Fibroblast of the aortic adventitia (primary cell): Measurements from ENCODE around the gene MYOF. TPM values are rescaled to one million over a fixed set of nuclear protein-coding genes. Genes with fewer than 3 reads are reported as not detected.

ENCODE experiments used
- DNase-seq: peaks from one replicate; pipeline ENCODE4 v3.0.0-alpha.2; 2010; ENCODE audit warnings: low read depth
- H3K4me3 ChIP-seq: 2 replicates; pipeline ENCODE4 v1.5.1; 2011; ENCODE audit warnings: low read depth, mild to moderate bottlenecking, control low read depth, low read length, moderate library complexity
- total RNA-seq: library from RNA; depleted of rRNA; stranded (reverse); fragments of >200 nt; gene quantifications from 2 replicates; pipeline ENCODE4 v1.2.3, GENCODE V29; 2012; ENCODE audit warnings: low replicate concordance
- TF ChIP-seq, protein P1 (sequence below): IDR thresholded peaks from 2 replicates; pipeline ENCODE4 v1.5.1; 2011; ENCODE audit warnings: mild to moderate bottlenecking, low read length, control low read depth, inconsistent platforms; ENCODE audit not compliant: insufficient read depth

The MYOF gene
- total RNA-seq, 1 donor, result 381 TPM

DNA sequence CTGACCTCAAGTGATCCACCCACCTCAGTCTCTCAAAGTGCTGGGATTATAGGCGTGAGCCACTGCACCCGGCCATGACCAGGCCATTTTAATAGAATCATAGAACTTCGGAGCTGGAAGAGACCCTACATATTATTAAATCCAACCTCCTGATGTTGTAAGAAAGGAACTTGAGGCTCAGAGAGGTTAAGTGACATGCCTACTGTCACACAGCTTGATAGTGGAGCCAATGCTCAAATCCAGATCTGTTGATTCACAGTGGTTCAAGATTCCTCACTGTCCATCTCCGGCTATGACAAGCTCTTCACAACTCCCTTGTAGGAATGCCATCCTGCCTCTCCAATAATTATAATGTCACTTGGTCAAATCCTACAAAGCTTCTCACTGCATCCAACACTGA, 65.3 kb downstream of the MYOF start:
- H3K4me3 ChIP-seq, result no peak overlapping the region
- DNase-seq, result no peak
- TF ChIP-seq, protein P1, sequence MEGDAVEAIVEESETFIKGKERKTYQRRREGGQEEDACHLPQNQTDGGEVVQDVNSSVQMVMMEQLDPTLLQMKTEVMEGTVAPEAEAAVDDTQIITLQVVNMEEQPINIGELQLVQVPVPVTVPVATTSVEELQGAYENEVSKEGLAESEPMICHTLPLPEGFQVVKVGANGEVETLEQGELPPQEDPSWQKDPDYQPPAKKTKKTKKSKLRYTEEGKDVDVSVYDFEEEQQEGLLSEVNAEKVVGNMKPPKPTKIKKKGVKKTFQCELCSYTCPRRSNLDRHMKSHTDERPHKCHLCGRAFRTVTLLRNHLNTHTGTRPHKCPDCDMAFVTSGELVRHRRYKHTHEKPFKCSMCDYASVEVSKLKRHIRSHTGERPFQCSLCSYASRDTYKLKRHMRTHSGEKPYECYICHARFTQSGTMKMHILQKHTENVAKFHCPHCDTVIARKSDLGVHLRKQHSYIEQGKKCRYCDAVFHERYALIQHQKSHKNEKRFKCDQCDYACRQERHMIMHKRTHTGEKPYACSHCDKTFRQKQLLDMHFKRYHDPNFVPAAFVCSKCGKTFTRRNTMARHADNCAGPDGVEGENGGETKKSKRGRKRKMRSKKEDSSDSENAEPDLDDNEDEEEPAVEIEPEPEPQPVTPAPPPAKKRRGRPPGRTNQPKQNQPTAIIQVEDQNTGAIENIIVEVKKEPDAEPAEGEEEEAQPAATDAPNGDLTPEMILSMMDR, result no peak

DNA sequence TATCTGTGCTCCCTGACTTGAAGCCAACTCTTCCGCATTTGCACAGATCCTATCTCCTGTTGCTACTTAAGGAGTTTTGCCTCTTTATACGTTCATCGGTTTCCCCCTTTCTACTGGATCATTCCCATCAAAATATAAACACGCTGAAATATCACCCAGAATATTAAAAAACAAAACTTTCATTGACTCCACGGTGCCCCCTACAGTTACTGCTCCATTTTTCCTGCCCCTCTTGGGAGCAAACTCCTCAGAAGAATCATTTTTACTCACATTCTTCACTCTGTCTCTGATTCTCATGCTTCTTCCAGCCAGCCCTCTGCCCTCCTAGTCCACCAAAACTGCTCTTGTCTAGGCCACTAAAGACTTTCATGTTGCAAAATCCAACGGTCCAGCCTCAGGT, 66.4 kb downstream of the MYOF start:
- H3K4me3 ChIP-seq, result no peak overlapping the region
- DNase-seq, result no peak
- TF ChIP-seq, protein P1, result peak; percentile 29

DNA sequence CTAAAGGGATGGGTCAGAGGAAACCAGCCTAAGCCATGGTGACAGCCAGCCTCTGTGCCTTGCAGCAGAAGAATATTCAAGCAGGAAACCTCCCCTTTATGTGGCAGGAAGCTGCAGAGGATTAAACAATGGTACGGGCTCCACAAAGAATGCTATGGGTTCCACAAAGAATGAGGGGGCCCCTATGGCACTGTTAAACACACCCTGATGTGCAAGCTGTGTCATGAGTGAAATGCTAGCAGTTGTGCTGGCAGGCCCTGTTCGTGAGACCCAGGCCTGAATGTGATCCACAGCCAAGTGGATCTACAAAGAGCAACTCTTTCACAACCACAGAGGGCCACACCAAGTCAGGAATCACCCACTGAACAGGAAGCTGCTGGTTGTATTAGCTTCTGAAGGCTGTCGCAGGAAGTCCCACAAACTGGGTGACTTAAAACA, 68.9 kb downstream of the MYOF start:
- DNase-seq, result no peak
- TF ChIP-seq, protein P1, result no peak
- H3K4me3 ChIP-seq, result no peak overlapping the region

DNA sequence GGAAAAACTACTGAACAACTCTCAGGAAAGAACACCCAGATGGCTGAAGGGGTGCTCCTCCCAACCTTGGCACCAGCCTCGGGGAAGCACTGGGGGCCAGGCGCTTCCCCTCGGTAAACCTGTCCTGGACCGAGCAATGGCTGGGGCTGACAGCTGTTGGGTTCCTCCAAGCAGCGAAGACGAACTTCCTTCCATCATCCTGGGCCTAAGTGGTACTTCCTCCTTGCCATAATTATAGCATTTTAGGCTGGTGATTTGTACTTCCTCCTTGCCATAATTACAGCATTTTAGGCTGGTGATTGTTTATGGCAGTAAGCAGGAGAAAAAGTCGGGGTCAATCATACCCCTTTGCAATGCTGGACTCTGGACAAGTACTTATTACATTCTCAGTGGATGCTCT, 69.3 kb downstream of the MYOF start:
- no peak overlapping the region for H3K4me3 ChIP-seq
- no peak for DNase-seq
- TF ChIP-seq, protein P1, result no peak

DNA sequence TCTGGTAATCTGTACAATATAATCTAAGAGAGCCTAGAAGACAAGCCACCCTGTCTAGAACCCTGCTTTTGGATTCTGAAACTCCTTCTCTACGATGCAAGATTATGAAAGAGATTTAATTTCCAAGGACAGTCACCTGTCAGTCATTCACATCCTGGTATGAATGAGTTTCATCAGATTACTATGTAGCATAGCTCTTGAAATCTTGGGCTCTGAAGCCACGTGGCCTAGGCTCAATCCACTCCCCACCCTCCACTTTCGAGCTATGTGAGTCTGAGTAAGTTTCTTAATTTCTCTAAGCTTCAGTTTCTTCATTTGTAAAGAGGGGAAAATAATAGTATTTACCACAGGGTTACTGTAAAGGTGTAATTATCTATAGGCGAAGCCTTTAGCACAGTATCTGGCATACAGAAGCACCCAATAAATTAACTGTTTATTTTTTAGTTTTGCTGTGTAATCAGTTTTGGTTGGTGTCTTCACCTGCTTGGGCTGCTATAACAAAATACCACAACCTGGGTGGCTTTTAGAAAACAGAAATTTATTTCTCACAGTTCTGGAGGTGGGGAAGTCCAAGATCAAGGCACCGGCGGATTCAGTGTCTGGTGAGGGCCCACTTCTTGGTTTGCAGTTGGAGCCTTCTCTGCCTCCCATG, 71.3 kb downstream of the MYOF start:
- no peak overlapping the region for H3K4me3 ChIP-seq
- no peak for DNase-seq
- TF ChIP-seq, protein P1, result no peak

DNA sequence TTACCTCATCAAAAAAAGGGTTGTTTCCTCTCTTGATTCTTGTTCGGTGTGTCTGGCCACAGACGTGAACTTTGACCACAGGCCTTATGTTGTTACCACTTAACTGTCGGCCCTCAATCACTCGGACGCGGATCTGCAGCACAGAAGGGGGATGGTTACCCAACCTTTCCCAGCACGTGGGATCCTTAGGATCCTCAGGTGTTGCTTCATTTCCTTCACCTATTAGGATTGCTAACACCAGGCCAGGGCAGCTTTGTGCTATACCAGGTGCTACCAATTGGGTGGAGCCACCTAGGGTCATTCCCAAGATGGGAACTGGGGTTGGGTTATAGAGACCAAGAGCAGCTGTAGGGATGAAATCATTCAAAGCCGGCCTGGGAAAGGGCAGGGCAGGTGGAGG, 73.4 kb downstream of the MYOF start:
- DNase-seq, result no peak
- no peak overlapping the region for H3K4me3 ChIP-seq
- TF ChIP-seq, protein P1, result no peak
